Prostate gland (tissue), 2 donors: ENCODE measurements around the gene CPNE4. TPM values are rescaled to one million over a fixed set of nuclear protein-coding genes. Genes with fewer than 3 reads are reported as not detected.

Experiments used
- DNase-seq: peaks from one replicate; pipeline ENCODE4 v3.0.0-alpha.2; 2019; ENCODE audit warnings: low spot score
- H3K27ac ChIP-seq, 2 donors: fragments of 200-600 bp; sonication (generic); 2 replicates each; pipeline ENCODE4 v1.5.1; 2017 to 2019
- H3K27me3 ChIP-seq: fragments of 200-600 bp; sonication (generic); replicated peaks from 2 replicates; pipeline ENCODE4 v1.5.1; 2019; ENCODE audit not compliant: insufficient read depth
- H3K36me3 ChIP-seq, 2 donors: fragments of 200-600 bp; sonication (generic); 1 replicate in 1 of 2; 2 replicates in 1 of 2; pipeline versions ENCODE4 v1.5.1 to v1.8.1; 2017 to 2019
- H3K4me1 ChIP-seq: fragments of 200-600 bp; sonication (generic); replicated peaks from 2 replicates; pipeline ENCODE4 v1.5.1; 2019
- H3K4me3 ChIP-seq, 2 donors: fragments of 200-600 bp; sonication (generic); 2 replicates each; pipeline ENCODE4 v1.5.1; 2017 to 2019
- H3K9me3 ChIP-seq: fragments of 200-600 bp; sonication (generic); 2 replicates; pipeline ENCODE4 v1.5.1; 2017
- CTCF ChIP-seq, 4 experiments: fragments of 200-600 bp in 2 of 4; fragments of 450-650 bp in 2 of 4; sonication (generic) in 2 of 4; IDR thresholded peaks; 1 replicate in 3 of 4; 2 replicates in 1 of 4; pipeline ENCODE4 v1.5.1; 2016 to 2019; ENCODE audit warnings: antibody characterized with exemption in 4 of 4, mild to moderate bottlenecking in 2 of 4, moderate library complexity in 2 of 4
- POLR2A ChIP-seq: fragments of 450-650 bp; IDR thresholded peaks from one replicate; pipeline ENCODE4 v1.6.1; 2016; ENCODE audit warnings: antibody characterized with exemption, mild to moderate bottlenecking
- POLR2AphosphoS5 ChIP-seq: sonication (generic); formaldehyde crosslinking; IDR thresholded peaks from one replicate; pipeline ENCODE4 v1.6.1; 2017; ENCODE audit warnings: antibody characterized with exemption
- WGBS: methylation state at CpG from one replicate; pipeline ENCODE4 v1.1.5; 2018; 5-methylcytosine and 5-hydroxymethylcytosine counted together
- intact Hi-C: fragments of 100-400 bp; cut with DNase I; formaldehyde crosslinking; loops from one replicate; pipeline ENCODE4 v1.14.2; 2022
- total RNA-seq, 2 donors: library from RNA; depleted of rRNA; stranded (reverse); fragments of >200 nt; gene quantifications; one replicate each; pipeline ENCODE4 v1.1.0, GENCODE V29; 2016

The CPNE4 gene
- total RNA-seq, 2 donors from 2014 or later = 39.9 to 68.2 TPM

- 44% methylated on average over 3 of the region's 3 CpGs for WGBS
- intact Hi-C loops = no loop called here
Measured at GRCh38 chr3:131616719-131617118, 418.1 kb downstream of the CPNE4 start.

GRCh38 chr3:131612745-131613144 is 422.1 kb downstream of the CPNE4 start:
- H3K36me3 ChIP-seq = no peaks in the 10 kb centered on the region
- H3K9me3 ChIP-seq = no peaks in the 10 kb centered on the region
- H3K4me1 ChIP-seq = no peaks in the 10 kb centered on the region
- H3K27ac ChIP-seq = no peak overlapping the region
- intact Hi-C loops = no loop called here
- H3K27me3 ChIP-seq = no peaks in the 10 kb centered on the region
- 91% methylated on average over 1 of the region's 1 CpG for WGBS
- no peak for TF ChIP-seq POLR2A
- TF ChIP-seq POLR2AphosphoS5 = no peak
- TF ChIP-seq CTCF (IDR thresholded peaks at IDR 0.05) = no peak
- DNase-seq = no peak
- H3K4me3 ChIP-seq = no peak overlapping the region

More at GRCh38 chr3:131616719-131617118, 418.1 kb downstream of the CPNE4 start:
- H3K36me3 ChIP-seq = no peaks in the 10 kb centered on the region
- no peak overlapping the region for H3K27ac ChIP-seq
- no peak overlapping the region for H3K4me3 ChIP-seq
- DNase-seq = no peak
- H3K27me3 ChIP-seq = no peaks in the 10 kb centered on the region
- no peak for TF ChIP-seq CTCF (IDR thresholded peaks at IDR 0.05)
- no peak for TF ChIP-seq POLR2A
- TF ChIP-seq POLR2AphosphoS5 = no peak
- H3K9me3 ChIP-seq = no peaks in the 10 kb centered on the region
- H3K4me1 ChIP-seq = no peaks in the 10 kb centered on the region

GRCh38 chr3:131610174-131610573 is 424.6 kb downstream of the CPNE4 start:
- no peaks in the 10 kb centered on the region for H3K27me3 ChIP-seq

GRCh38 chr3:131608741-131609140 is 426.1 kb downstream of the CPNE4 start:
- intact Hi-C loops = no loop called here
- no peaks in the 10 kb centered on the region for H3K9me3 ChIP-seq
- H3K4me3 ChIP-seq = no peak overlapping the region
- H3K27me3 ChIP-seq = no peaks in the 10 kb centered on the region
- no peaks in the 10 kb centered on the region for H3K4me1 ChIP-seq
- H3K27ac ChIP-seq = no peak overlapping the region
- no peak for TF ChIP-seq CTCF (IDR thresholded peaks at IDR 0.05)
- TF ChIP-seq POLR2A = no peak
- no peak for TF ChIP-seq POLR2AphosphoS5
- H3K36me3 ChIP-seq = no peaks in the 10 kb centered on the region
- no peak for DNase-seq

More at GRCh38 chr3:131610174-131610573, 424.6 kb downstream of the CPNE4 start:
- no peak for DNase-seq
- H3K27ac ChIP-seq = no peak overlapping the region
- TF ChIP-seq CTCF (IDR thresholded peaks at IDR 0.05) (no peak), POLR2AphosphoS5 (no peak), POLR2A (no peak)
- H3K36me3 ChIP-seq = no peaks in the 10 kb centered on the region
- intact Hi-C loops = no loop called here
- H3K4me3 ChIP-seq = no peak overlapping the region
- H3K9me3 ChIP-seq = no peaks in the 10 kb centered on the region
- H3K4me1 ChIP-seq = no peaks in the 10 kb centered on the region

GRCh38 chr3:131608296-131608695 is 426.5 kb downstream of the CPNE4 start:
- TF ChIP-seq POLR2A (no peak), CTCF (IDR thresholded peaks at IDR 0.05) (no peak), POLR2AphosphoS5 (no peak)
- DNase-seq = no peak
- intact Hi-C loops = no loop called here
- Histone ChIP-seq H3K9me3 (no peaks in the 10 kb centered on the region), H3K4me3 (no peak overlapping the region), H3K4me1 (no peaks in the 10 kb centered on the region), H3K27ac (no peak overlapping the region), H3K27me3 (no peaks in the 10 kb centered on the region), H3K36me3 (no peaks in the 10 kb centered on the region)
- 85% methylated on average over 1 of the region's 1 CpG for WGBS
